Psoas muscle (tissue), 8 donors: ENCODE measurements around the gene TSPAN33. TPM values are rescaled to one million over a fixed set of nuclear protein-coding genes. Genes with fewer than 3 reads are reported as not detected.

Experiments
- ATAC-seq, 4 donors: fragments of 200-7000 bp; cut with Tn5 transposase; one replicate each; pipeline ENCODE4 v1.9.1; 2020; ENCODE audit warnings: moderate library complexity in 3 of 4, mild to moderate bottlenecking in 2 of 4
- DNase-seq, 2 donors: peaks; one replicate each; pipeline ENCODE4 v3.0.0-alpha.2; 2020
- H3K27ac ChIP-seq: fragments of 200-600 bp; one replicate; pipeline ENCODE4 v1.8.0; 2022
- H3K27me3 ChIP-seq, 3 donors: fragments of 200-600 bp in 1 of 3; one replicate each; pipeline versions ENCODE4 v1.6.1 to v1.8.0; 2013 to 2022; ENCODE audit warnings: low read length in 2 of 3, mild to moderate bottlenecking in 2 of 3, moderate library complexity in 1 of 3; ENCODE audit not compliant: insufficient read depth in 3 of 3
- H3K36me3 ChIP-seq, 2 donors: fragments of 200-600 bp in 1 of 2; one replicate each; pipeline versions ENCODE4 v1.6.1 to v1.8.0; 2013 to 2022; ENCODE audit warnings: low read depth in 1 of 2, mild to moderate bottlenecking in 1 of 2, moderate library complexity in 1 of 2; ENCODE audit not compliant: insufficient read depth in 1 of 2
- H3K4me1 ChIP-seq: fragments of 200-600 bp; one replicate; pipeline ENCODE4 v1.8.0; 2022
- H3K4me3 ChIP-seq: fragments of 200-600 bp; one replicate; pipeline ENCODE4 v1.8.0; 2022; ENCODE audit warnings: mild to moderate bottlenecking
- H3K9me3 ChIP-seq: fragments of 200-600 bp; one replicate; pipeline ENCODE4 v1.8.0; 2022
- CTCF ChIP-seq: fragments of 200-600 bp; IDR thresholded peaks from one replicate; pipeline ENCODE4 v1.8.0; 2022; ENCODE audit warnings: antibody characterized with exemption
- whole genome bisulfite sequencing, 3 donors: extraction: QIAGEN DNeasy Blood & Tissue Kit; methylation state at CpG; one replicate each; pipeline versions ENCODE4 v1.1.6 to v1.1.7; 2013; 5-methylcytosine and 5-hydroxymethylcytosine counted together
- intact Hi-C, 2 donors: fragments of 100-400 bp; cut with DNase I; formaldehyde crosslinking; loops; one replicate each; pipeline versions ENCODE4 v1.11.0 to v1.14.2; 2022
- polyA plus RNA-seq, 3 donors: library from polyadenylated mRNA; stranded (reverse); fragments of 200-250 nt; gene quantifications; one replicate each; pipeline ENCODE4 v1.2.3, GENCODE V29; 2013
- total RNA-seq, 4 donors: library from RNA; stranded (reverse); fragmentation: NEBNext Ultra II Directional in 2 of 4; extraction: Animal tissue kit (Norgen Biotek cat#: 25700) in 2 of 4; gene quantifications; one replicate each; pipeline versions ENCODE4 v1.2.1 to v1.2.4, GENCODE V29; 2021 to 2023
- donor health status: healthy with polysubstance abuse.
- donor health status: DM: no; HTN: no; CAD: no; lungs with moderate emphysema.
- donor health status: Bipolar disorder and iron deficiency.
- donor health status: healthy.
- donor health status: DM: yes; HTN: yes; CAD: no.
- donor health status: DM: no; HTN: no; CAD: no.
- donor health status: DM: no; HTN: no; CAD: no.
- donor health status: DM: yes; HTN: yes; CAD: no.

TSPAN33 gene
- total and polyA plus RNA-seq, 7 donors, result 2.2 to 15.4 (median 9.1) TPM

GRCh38 chr7:129188892-129189660, 44.6 kb downstream of the TSPAN33 start:
- Histone ChIP-seq H3K9me3 (no peaks in the 10 kb centered on the region), H3K27ac (no peak overlapping the region)
- WGBS, 3 donors, result 1 to 2% (median 1%) methylated on average over 43 to 83 of the region's 83 CpGs

GRCh38 chr7:129189661-129190310, 45.3 kb downstream of the TSPAN33 start:
- WGBS, 3 donors, result 42 to 53% (median 45%) methylated on average over 13 of the region's 13 CpGs
- Histone ChIP-seq H3K36me3 (no peaks in the 10 kb centered on the region), H3K9me3 (no peaks in the 10 kb centered on the region), H3K4me3 (peak overlapping the region; percentile 82), H3K27ac (no peak overlapping the region), H3K4me1 (peaks cover 11% of the 10 kb centered on the region), H3K27me3 (no peaks in the 10 kb centered on the region)
- DNase-seq (no peak), ATAC-seq (peak in 1 of 4 donors; percentile 9)
- no peak for TF ChIP-seq CTCF
- intact Hi-C loops, result no loop called here

More at GRCh38 chr7:129188892-129189660, 44.6 kb downstream of the TSPAN33 start:
- Histone ChIP-seq H3K27me3 (no peaks in the 10 kb centered on the region), H3K4me1 (peaks cover 11% of the 10 kb centered on the region), H3K4me3 (peak overlapping the region; percentile 82), H3K36me3 (no peaks in the 10 kb centered on the region)
- ATAC-seq, result peak; percentile 70 to 83 (median 78)
- intact Hi-C loops, result no loop called here
- TF ChIP-seq CTCF, result no peak
- peak in 1 of 2 donors; percentile 67 for DNase-seq

- ATAC-seq (no peak), DNase-seq (no peak)
- 44 to 61% (median 48%) methylated on average over 3 of the region's 3 CpGs for WGBS, 3 donors
- no peaks in the 10 kb centered on the region for H3K27me3 ChIP-seq
- H3K36me3 ChIP-seq, result no peaks in the 10 kb centered on the region
- H3K9me3 ChIP-seq, result no peaks in the 10 kb centered on the region
- intact Hi-C loops, result no loop called here
- H3K27ac ChIP-seq, result no peak overlapping the region
- no peak for TF ChIP-seq CTCF
- H3K4me3 ChIP-seq, result no peak overlapping the region
- H3K4me1 ChIP-seq, result peaks cover 11% of the 10 kb centered on the region
These were observed 46.8 kb downstream of the TSPAN33 start for GRCh38 chr7:129191272-129191671.

- H3K4me3 ChIP-seq, result no peak overlapping the region
- no peaks in the 10 kb centered on the region for H3K36me3 ChIP-seq
- DNase-seq (no peak), ATAC-seq (no peak)
- H3K9me3 ChIP-seq, result no peaks in the 10 kb centered on the region
- H3K4me1 ChIP-seq, result peaks cover 11% of the 10 kb centered on the region
- WGBS, 3 donors, result 79 to 97% (median 96%) methylated on average over 3 of the region's 3 CpGs
- no peaks in the 10 kb centered on the region for H3K27me3 ChIP-seq
- intact Hi-C loops, result no loop called here
- TF ChIP-seq CTCF, result no peak
- H3K27ac ChIP-seq, result no peak overlapping the region
These were observed 49.4 kb downstream of the TSPAN33 start for GRCh38 chr7:129193892-129194291.
